ENCODE data around the gene FERMT3. TPM values are rescaled to one million over a fixed set of nuclear protein-coding genes. Genes with fewer than 3 reads are reported as not detected.

The FERMT3 gene
- total RNA-seq, 1 experiment from 2014 or later, result 4.3 TPM

DNA sequence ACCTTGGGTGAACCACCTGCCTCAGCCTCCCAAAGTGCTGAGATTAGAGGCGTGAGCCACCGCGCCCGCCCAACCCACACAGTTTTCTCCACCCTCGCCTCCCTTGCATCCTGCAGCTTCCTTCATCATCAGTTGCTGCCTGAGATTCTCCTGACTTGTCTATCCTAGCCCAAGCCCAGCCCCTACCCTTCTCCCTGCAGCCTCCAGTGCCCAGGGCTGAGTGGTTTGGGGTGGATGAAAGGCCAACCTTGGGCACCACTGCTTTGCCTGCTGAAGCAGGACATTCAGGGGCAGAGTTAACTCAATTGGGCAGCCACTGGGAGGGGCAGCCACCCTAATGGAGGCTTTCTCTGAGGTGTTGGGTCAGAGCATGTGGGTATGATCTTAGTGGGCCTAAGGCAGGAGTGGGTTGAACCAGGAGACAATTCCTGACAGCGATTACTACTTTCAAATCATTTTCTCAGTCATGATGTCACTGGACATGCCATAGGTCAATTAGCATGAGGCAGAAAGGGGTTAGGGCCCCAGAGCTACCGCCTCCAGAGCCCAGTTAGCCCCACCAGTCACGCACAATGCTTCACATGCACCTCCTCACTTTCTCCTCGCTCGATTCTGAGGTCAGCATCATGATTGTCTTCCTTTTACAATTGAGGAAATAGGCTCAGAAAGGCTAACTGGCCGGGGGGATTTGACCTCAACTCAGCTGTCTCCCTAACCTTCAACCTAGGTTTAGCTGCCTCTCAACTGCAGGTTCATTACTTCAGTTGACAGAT, 33.3 kb downstream of the FERMT3 start:
- peak overlapping the region; percentile 95 for H3K4me3 ChIP-seq (ENCODE audit: low read depth, low read length)
- no peaks in the 10 kb centered on the region for H3K27me3 Mint-ChIP-seq (ENCODE audit: insufficient read depth, unreplicated experiment)
- H3K36me3 Mint-ChIP-seq (ENCODE audit: insufficient read depth, unreplicated experiment), result peaks cover 63% of the 10 kb centered on the region
- no peaks in the 10 kb centered on the region for H3K9me3 Mint-ChIP-seq (ENCODE audit: unreplicated experiment)
- CTCF ChIA-PET, result no interaction called here
- no peaks in the 10 kb centered on the region for H3K9me3 ChIP-seq
- peaks cover 3% of the 10 kb centered on the region; the same call in 1 of the 2 replicates for H3K36me3 ChIP-seq (ENCODE audit: control insufficient read depth, insufficient read depth, low read length)
- no peaks in the 10 kb centered on the region for H3K27me3 ChIP-seq (replicated peaks; ENCODE audit: control insufficient read depth, insufficient read depth, low read length)
- no TSS peak for BruUV-seq (replicated peaks)
- peaks cover 15% of the 10 kb centered on the region for H3K4me1 Mint-ChIP-seq (ENCODE audit: low read depth, unreplicated experiment)
- DNase-seq, result no peak
- peak overlapping the region; percentile 90 for H3K27ac Mint-ChIP-seq (ENCODE audit: unreplicated experiment)
- intact Hi-C loops (cut with micrococcal nuclease; ENCODE audit: unreplicated experiment), result loop anchor here (2.0 kb wide), 1 partner anchor 65 kb away; the partner anchor contains the start of gene ESRRA
- no peak for TF ChIP-seq CTCF (IDR thresholded peaks at IDR 0.05; ENCODE audit: insufficient read depth in 1 of 2, low read depth in 1 of 2, low read length in 1 of 2, severe bottlenecking in 1 of 2, unreplicated experiment in 1 of 2)
- POLR2A ChIA-PET, result interaction anchor here (0.7 kb wide), 1 partner anchor 78 kb away, joined by 5 read pairs; the partner anchor contains the start of genes PRDX5 and TRMT112
- peaks cover 24% of the 10 kb centered on the region for H3K4me1 ChIP-seq
- H3K4me3 Mint-ChIP-seq (ENCODE audit: unreplicated experiment), result peak overlapping the region; percentile 88

GRCh38 chr11:64240435-64241240, 34.1 kb downstream of the FERMT3 start, which contains the start of gene FKBP2:
TSS of gene FKBP2 (plus strand) at chr11:64241095. CDS start at chr11:64242388, 1,293 bp downstream.
- no peaks in the 10 kb centered on the region for H3K9me3 ChIP-seq
- H3K36me3 ChIP-seq (ENCODE audit: control insufficient read depth, insufficient read depth, low read length), result peaks cover 3% of the 10 kb centered on the region; the same call in 1 of the 2 replicates
- H3K9me3 Mint-ChIP-seq (ENCODE audit: unreplicated experiment), result no peaks in the 10 kb centered on the region
- H3K4me1 ChIP-seq, result peaks cover 20% of the 10 kb centered on the region
- H3K27ac Mint-ChIP-seq (ENCODE audit: unreplicated experiment), result peak within 1 kb of the TSS; percentile 90
- peaks cover 15% of the 10 kb centered on the region for H3K4me1 Mint-ChIP-seq (ENCODE audit: low read depth, unreplicated experiment)
- peak; percentile 97 to 99 for DNase-seq
- TSS peak; percentile 92 for BruUV-seq (replicated peaks)
- H3K27me3 ChIP-seq (replicated peaks; ENCODE audit: control insufficient read depth, insufficient read depth, low read length), result no peaks in the 10 kb centered on the region
- H3K4me3 Mint-ChIP-seq (ENCODE audit: unreplicated experiment), result peak within 1 kb of the TSS; percentile 88
- CTCF ChIA-PET, result interaction anchor here (0.6 to 1.1 kb wide), 8 partner anchors 9 to 1182 kb away, joined by 3 to 13 read pairs (median 3); partner anchors contain the start of genes ESRRA and STIP1
- H3K4me3 ChIP-seq (ENCODE audit: low read depth, low read length), result peak within 1 kb of the TSS; percentile 95
- H3K36me3 Mint-ChIP-seq (ENCODE audit: insufficient read depth, unreplicated experiment), result peaks cover 61% of the 10 kb centered on the region
- intact Hi-C loops (cut with micrococcal nuclease; ENCODE audit: unreplicated experiment), result loop anchor here (1.0 to 2.0 kb wide), 2 partner anchors 55 to 64 kb away; partner anchors contain the start of gene ESRRA
- POLR2A ChIA-PET, result interaction anchor here (0.5 to 1.6 kb wide), 14 partner anchors 10 to 1454 kb away, joined by 3 to 12 read pairs (median 4); partner anchors contain the start of genes DNAJC4, ESRRA, NUDT22 and SF1
- no peak for TF ChIP-seq CTCF (IDR thresholded peaks at IDR 0.05; ENCODE audit: insufficient read depth in 1 of 2, low read depth in 1 of 2, low read length in 1 of 2, severe bottlenecking in 1 of 2, unreplicated experiment in 1 of 2)
- no peaks in the 10 kb centered on the region for H3K27me3 Mint-ChIP-seq (ENCODE audit: insufficient read depth, unreplicated experiment)

DNA sequence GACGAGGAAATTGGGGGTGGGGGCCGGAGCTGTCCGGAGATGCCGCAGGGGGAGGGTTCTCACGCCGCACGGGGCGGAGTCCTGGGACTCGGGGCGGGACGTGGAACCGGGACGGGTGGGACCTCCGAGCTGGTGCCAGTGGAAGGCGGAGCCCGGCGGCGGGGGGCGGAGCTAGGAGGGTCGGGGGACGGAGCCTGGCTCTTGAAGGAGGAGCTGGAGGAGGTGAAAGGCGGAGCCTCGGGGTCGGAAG, 34.6 kb downstream of the FERMT3 start:
- peak overlapping the region; percentile 95 for H3K4me3 ChIP-seq (ENCODE audit: low read depth, low read length)
- no TSS peak for BruUV-seq (replicated peaks)
- Mint-ChIP-seq H3K36me3 (ENCODE audit: insufficient read depth, unreplicated experiment) (peaks cover 64% of the 10 kb centered on the region), H3K4me3 (ENCODE audit: unreplicated experiment) (peak overlapping the region; percentile 88), H3K9me3 (ENCODE audit: unreplicated experiment) (no peaks in the 10 kb centered on the region), H3K27me3 (ENCODE audit: insufficient read depth, unreplicated experiment) (no peaks in the 10 kb centered on the region), H3K4me1 (ENCODE audit: low read depth, unreplicated experiment) (peaks cover 15% of the 10 kb centered on the region), H3K27ac (ENCODE audit: unreplicated experiment) (peak overlapping the region; percentile 90)
- ChIA-PET CTCF (interaction anchor here (0.6 to 1.1 kb wide), 8 partner anchors 9 to 1182 kb away, joined by 3 to 13 read pairs (median 3); partner anchors contain the start of genes ESRRA and STIP1), POLR2A (interaction anchor here (0.5 to 1.6 kb wide), 17 partner anchors 9 to 1454 kb away, joined by 3 to 15 read pairs (median 5); partner anchors contain the start of genes DNAJC4, ESRRA, NUDT22 and PRDX5)
- no peaks in the 10 kb centered on the region for H3K9me3 ChIP-seq
- peak; percentile 100 for DNase-seq
- intact Hi-C loops (cut with micrococcal nuclease; ENCODE audit: unreplicated experiment), result loop anchor here (1.0 to 2.0 kb wide), 2 partner anchors 56 to 64 kb away; partner anchors contain the start of gene ESRRA
- H3K36me3 ChIP-seq (ENCODE audit: control insufficient read depth, insufficient read depth, low read length), result peaks cover 3% of the 10 kb centered on the region; the same call in 1 of the 2 replicates
- H3K4me1 ChIP-seq, result peaks cover 19% of the 10 kb centered on the region
- no peak for TF ChIP-seq CTCF (IDR thresholded peaks at IDR 0.05; ENCODE audit: insufficient read depth in 1 of 2, low read depth in 1 of 2, low read length in 1 of 2, severe bottlenecking in 1 of 2, unreplicated experiment in 1 of 2)
- no peaks in the 10 kb centered on the region for H3K27me3 ChIP-seq (replicated peaks; ENCODE audit: control insufficient read depth, insufficient read depth, low read length)
